GM23338 (cell line): ENCODE results near the gene NRCAM. TPM values are rescaled to one million over a fixed set of nuclear protein-coding genes. Genes with fewer than 3 reads are reported as not detected.
A peak's percentile ranks its signal among the peaks of the same experiment; 100 is the strongest.

ENCODE experiments used
- ATAC-seq: fragments of 200-7000 bp; cut with Tn5 transposase; 3 replicates; pipeline ENCODE4 v1.9.1; 2020
- DNase-seq: peaks from one replicate; pipeline ENCODE4 v3.0.0-alpha.2; 2015; ENCODE audit warnings: low spot score
- H2AFZ ChIP-seq: fragments of 200-600 bp; sonication (generic); 2 replicates; pipeline ENCODE4 v1.8.0; 2016; ENCODE audit warnings: antibody characterized with exemption, mild to moderate bottlenecking, moderate library complexity
- H3F3A ChIP-seq: fragments of 200-600 bp; sonication (generic); replicated peaks from 2 replicates; pipeline ENCODE4 v1.8.0; 2017; ENCODE audit warnings: antibody characterized with exemption, mixed run types, low read depth
- H3K27ac ChIP-seq: fragments of 200-600 bp; sonication (generic); 2 replicates; pipeline ENCODE4 v1.6.1; 2016; ENCODE audit warnings: low read depth
- H3K27me3 ChIP-seq: fragments of 200-600 bp; sonication (generic); 2 replicates; pipeline ENCODE4 v1.8.0; 2016; ENCODE audit warnings: mild to moderate bottlenecking, mixed run types, moderate library complexity; ENCODE audit not compliant: insufficient read depth
- H3K36me3 ChIP-seq: fragments of 200-600 bp; sonication (generic); 2 replicates; pipeline ENCODE4 v1.8.0; 2016; ENCODE audit warnings: mild to moderate bottlenecking; ENCODE audit not compliant: insufficient read depth
- H3K4me1 ChIP-seq: fragments of 200-600 bp; sonication (generic); 2 replicates; pipeline ENCODE4 v1.8.0; 2016; ENCODE audit warnings: mild to moderate bottlenecking, moderate library complexity; ENCODE audit not compliant: insufficient read depth
- H3K4me2 ChIP-seq: fragments of 200-600 bp; sonication (generic); 2 replicates; pipeline ENCODE4 v1.7.1; 2017; ENCODE audit warnings: mixed run types
- H3K4me3 ChIP-seq: fragments of 200-600 bp; sonication (generic); 2 replicates; pipeline ENCODE4 v1.6.1; 2016; ENCODE audit warnings: mixed run types
- H3K79me2 ChIP-seq: fragments of 200-600 bp; sonication (generic); replicated peaks from 2 replicates; pipeline ENCODE4 v1.8.0; 2017; ENCODE audit warnings: mild to moderate bottlenecking; ENCODE audit not compliant: insufficient read depth
- H3K9me2 ChIP-seq: fragments of 200-600 bp; sonication (generic); 2 replicates; pipeline ENCODE4 v1.8.0; 2017; ENCODE audit not compliant: insufficient read depth
- H4K20me1 ChIP-seq: fragments of 200-600 bp; sonication (generic); replicated peaks from 2 replicates; pipeline ENCODE4 v1.8.0; 2017; ENCODE audit warnings: mild to moderate bottlenecking; ENCODE audit not compliant: insufficient read depth
- H3K27ac Mint-ChIP-seq: 2 replicates; pipeline ENCODE4 v1.8.0; 2020; ENCODE audit warnings: inconsistent platforms, mild to moderate bottlenecking, moderate library complexity, mixed read lengths
- H3K27me3 Mint-ChIP-seq: 3 replicates; pipeline ENCODE4 v1.8.0; 2022; ENCODE audit warnings: low read depth, mild to moderate bottlenecking, moderate library complexity, mixed read lengths, inconsistent platforms; ENCODE audit not compliant: insufficient read depth, poor library complexity
- H3K36me3 Mint-ChIP-seq: 3 replicates; pipeline ENCODE4 v1.8.0; 2021; ENCODE audit warnings: low read depth, mild to moderate bottlenecking, inconsistent platforms, moderate library complexity, mixed read lengths
- H3K4me1 Mint-ChIP-seq: 3 replicates; pipeline ENCODE4 v1.8.0; 2020; ENCODE audit warnings: mild to moderate bottlenecking, inconsistent platforms, mixed read lengths
- H3K4me3 Mint-ChIP-seq: 3 replicates; pipeline ENCODE4 v1.8.0; 2021; ENCODE audit warnings: moderate library complexity, mild to moderate bottlenecking, inconsistent platforms, mixed read lengths
- H3K9me3 Mint-ChIP-seq: 3 replicates; pipeline ENCODE4 v1.8.0; 2020; ENCODE audit warnings: moderate library complexity, mild to moderate bottlenecking, inconsistent platforms, mixed read lengths
- CREB1 ChIP-seq: fragments of 250-450 bp; sonication (Bioruptor Pico); IDR thresholded peaks from 2 replicates; pipeline ENCODE4 v1.5.0; 2020; ENCODE audit warnings: low read depth, mild to moderate bottlenecking, moderate library complexity
- ETS1 ChIP-seq: IDR thresholded peaks from 2 replicates; pipeline ENCODE4 v1.6.1; 2016; ENCODE audit warnings: antibody characterized with exemption
- JUNB ChIP-seq: IDR thresholded peaks from one replicate; pipeline ENCODE4 v1.6.1; 2016; ENCODE audit warnings: antibody characterized with exemption; ENCODE audit not compliant: unreplicated experiment
- NANOG ChIP-seq: IDR thresholded peaks from 2 replicates; pipeline ENCODE4 v1.6.1; 2016; ENCODE audit warnings: antibody characterized with exemption, borderline replicate concordance
- polyA plus RNA-seq: library from polyadenylated mRNA; unstranded; fragments of >200 nt; fragmentation: Nextera tagmentation; extraction: Ambion mirVana; gene quantifications from 2 replicates; pipeline ENCODE4 v1.2.1, GENCODE V29; 2016
- total RNA-seq: library from RNA; depleted of rRNA; stranded (reverse); fragments of >200 nt; shearing (Covaris generic); gene quantifications from 2 replicates; pipeline ENCODE4 v1.2.3, GENCODE V29; 2014
- TF ChIP-seq, protein P1 (sequence below): fragments of 250-450 bp; sonication (Bioruptor Pico); IDR thresholded peaks from 2 replicates; pipeline ENCODE4 v1.5.0; 2020; ENCODE audit warnings: mild to moderate bottlenecking, moderate library complexity

NRCAM gene
- total and polyA plus RNA-seq, 2 experiments from 2014 or later: 2.5 to 6.8 TPM

GRCh38 chr7:108132551-108133265, 323.5 kb downstream of the NRCAM start:
- no peak overlapping the region for H3K27ac ChIP-seq
- H3K4me3 Mint-ChIP-seq: no peak overlapping the region
- H2AFZ ChIP-seq: peak overlapping the region; percentile 92
- H3K9me2 ChIP-seq: peaks cover under 1% of the 10 kb centered on the region; the same call in 1 of the 2 replicates
- H3K4me3 ChIP-seq: no peak overlapping the region
- no peak overlapping the region for H3K27ac Mint-ChIP-seq
- no peaks in the 10 kb centered on the region for H3K4me1 ChIP-seq
- H3K27me3 Mint-ChIP-seq: no peaks in the 10 kb centered on the region
- H4K20me1 ChIP-seq: no peaks in the 10 kb centered on the region
- TF ChIP-seq ETS1 (no peak), NANOG (no peak), CREB1 (CRISPR knock-in tag) (no peak), JUNB (no peak)
- TF ChIP-seq, protein P1, sequence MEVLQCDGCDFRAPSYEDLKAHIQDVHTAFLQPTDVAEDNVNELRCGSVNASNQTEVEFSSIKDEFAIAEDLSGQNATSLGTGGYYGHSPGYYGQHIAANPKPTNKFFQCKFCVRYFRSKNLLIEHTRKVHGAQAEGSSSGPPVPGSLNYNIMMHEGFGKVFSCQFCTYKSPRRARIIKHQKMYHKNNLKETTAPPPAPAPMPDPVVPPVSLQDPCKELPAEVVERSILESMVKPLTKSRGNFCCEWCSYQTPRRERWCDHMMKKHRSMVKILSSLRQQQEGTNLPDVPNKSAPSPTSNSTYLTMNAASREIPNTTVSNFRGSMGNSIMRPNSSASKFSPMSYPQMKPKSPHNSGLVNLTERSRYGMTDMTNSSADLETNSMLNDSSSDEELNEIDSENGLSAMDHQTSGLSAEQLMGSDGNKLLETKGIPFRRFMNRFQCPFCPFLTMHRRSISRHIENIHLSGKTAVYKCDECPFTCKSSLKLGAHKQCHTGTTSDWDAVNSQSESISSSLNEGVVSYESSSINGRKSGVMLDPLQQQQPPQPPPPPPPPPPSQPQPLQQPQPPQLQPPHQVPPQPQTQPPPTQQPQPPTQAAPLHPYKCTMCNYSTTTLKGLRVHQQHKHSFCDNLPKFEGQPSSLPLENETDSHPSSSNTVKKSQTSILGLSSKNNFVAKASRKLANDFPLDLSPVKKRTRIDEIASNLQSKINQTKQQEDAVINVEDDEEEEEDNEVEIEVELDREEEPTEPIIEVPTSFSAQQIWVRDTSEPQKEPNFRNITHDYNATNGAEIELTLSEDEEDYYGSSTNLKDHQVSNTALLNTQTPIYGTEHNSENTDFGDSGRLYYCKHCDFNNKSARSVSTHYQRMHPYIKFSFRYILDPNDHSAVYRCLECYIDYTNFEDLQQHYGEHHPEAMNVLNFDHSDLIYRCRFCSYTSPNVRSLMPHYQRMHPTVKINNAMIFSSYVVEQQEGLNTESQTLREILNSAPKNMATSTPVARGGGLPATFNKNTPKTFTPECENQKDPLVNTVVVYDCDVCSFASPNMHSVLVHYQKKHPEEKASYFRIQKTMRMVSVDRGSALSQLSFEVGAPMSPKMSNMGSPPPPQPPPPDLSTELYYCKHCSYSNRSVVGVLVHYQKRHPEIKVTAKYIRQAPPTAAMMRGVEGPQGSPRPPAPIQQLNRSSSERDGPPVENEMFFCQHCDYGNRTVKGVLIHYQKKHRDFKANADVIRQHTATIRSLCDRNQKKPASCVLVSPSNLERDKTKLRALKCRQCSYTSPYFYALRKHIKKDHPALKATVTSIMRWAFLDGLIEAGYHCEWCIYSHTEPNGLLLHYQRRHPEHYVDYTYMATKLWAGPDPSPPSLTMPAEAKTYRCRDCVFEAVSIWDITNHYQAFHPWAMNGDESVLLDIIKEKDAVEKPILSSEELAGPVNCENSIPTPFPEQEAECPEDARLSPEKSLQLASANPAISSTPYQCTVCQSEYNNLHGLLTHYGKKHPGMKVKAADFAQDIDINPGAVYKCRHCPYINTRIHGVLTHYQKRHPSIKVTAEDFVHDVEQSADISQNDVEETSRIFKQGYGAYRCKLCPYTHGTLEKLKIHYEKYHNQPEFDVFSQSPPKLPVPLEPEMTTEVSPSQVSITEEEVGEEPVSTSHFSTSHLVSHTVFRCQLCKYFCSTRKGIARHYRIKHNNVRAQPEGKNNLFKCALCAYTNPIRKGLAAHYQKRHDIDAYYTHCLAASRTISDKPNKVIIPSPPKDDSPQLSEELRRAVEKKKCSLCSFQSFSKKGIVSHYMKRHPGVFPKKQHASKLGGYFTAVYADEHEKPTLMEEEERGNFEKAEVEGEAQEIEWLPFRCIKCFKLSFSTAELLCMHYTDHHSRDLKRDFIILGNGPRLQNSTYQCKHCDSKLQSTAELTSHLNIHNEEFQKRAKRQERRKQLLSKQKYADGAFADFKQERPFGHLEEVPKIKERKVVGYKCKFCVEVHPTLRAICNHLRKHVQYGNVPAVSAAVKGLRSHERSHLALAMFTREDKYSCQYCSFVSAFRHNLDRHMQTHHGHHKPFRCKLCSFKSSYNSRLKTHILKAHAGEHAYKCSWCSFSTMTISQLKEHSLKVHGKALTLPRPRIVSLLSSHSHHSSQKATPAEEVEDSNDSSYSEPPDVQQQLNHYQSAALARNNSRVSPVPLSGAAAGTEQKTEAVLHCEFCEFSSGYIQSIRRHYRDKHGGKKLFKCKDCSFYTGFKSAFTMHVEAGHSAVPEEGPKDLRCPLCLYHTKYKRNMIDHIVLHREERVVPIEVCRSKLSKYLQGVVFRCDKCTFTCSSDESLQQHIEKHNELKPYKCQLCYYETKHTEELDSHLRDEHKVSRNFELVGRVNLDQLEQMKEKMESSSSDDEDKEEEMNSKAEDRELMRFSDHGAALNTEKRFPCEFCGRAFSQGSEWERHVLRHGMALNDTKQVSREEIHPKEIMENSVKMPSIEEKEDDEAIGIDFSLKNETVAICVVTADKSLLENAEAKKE (CRISPR knock-in tag): no peak
- no peaks in the 10 kb centered on the region for H3K36me3 ChIP-seq
- H3K9me3 Mint-ChIP-seq: no peaks in the 10 kb centered on the region
- DNase-seq: peak; percentile 14
- H3F3A ChIP-seq: no peaks in the 10 kb centered on the region
- H3K79me2 ChIP-seq: no peaks in the 10 kb centered on the region
- peak; percentile 60 for ATAC-seq
- H3K4me2 ChIP-seq: no peak overlapping the region
- H3K36me3 Mint-ChIP-seq: no peaks in the 10 kb centered on the region
- H3K4me1 Mint-ChIP-seq: peaks cover 4% of the 10 kb centered on the region; the same call in 2 of the 3 replicates
- no peaks in the 10 kb centered on the region for H3K27me3 ChIP-seq
